CD1c-positive myeloid dendritic cell (primary cell): Measurements from ENCODE around the gene NSL1.
A peak's percentile ranks its signal among the peaks of the same experiment; 100 is the strongest.

Experiments used
- DNase-seq: peaks from one replicate; pipeline ENCODE4 v3.0.0-alpha.2; 2016; ENCODE audit errors: extremely low spot score

Gene NSL1

GRCh38 chr1:212685429-212685828 lies 106.1 kb downstream of the NSL1 start:
- peak; percentile 52 for DNase-seq

- DNase-seq = no peak
These were observed 107.0 kb downstream of the NSL1 start for GRCh38 chr1:212684521-212685090.

GRCh38 chr1:212684076-212684475 lies 107.5 kb downstream of the NSL1 start:
- no peak for DNase-seq

- peak; percentile 89 for DNase-seq
These were observed 108.2 kb downstream of the NSL1 start for GRCh38 chr1:212683357-212683722.

GRCh38 chr1:212680680-212681389 lies 110.7 kb downstream of the NSL1 start:
- DNase-seq = peak; percentile 46

- DNase-seq = peak; percentile 90
These were observed 112.8 kb downstream of the NSL1 start for GRCh38 chr1:212678456-212679410.

- DNase-seq = no peak
These were observed 114.0 kb downstream of the NSL1 start for GRCh38 chr1:212677573-212677972.

GRCh38 chr1:212677136-212677535 lies 114.4 kb downstream of the NSL1 start:
- no peak for DNase-seq
